CD1c-positive myeloid dendritic cell (primary cell): Measurements from ENCODE around the gene PLEKHA4.

Experiments
- DNase-seq: peaks from one replicate; pipeline ENCODE4 v3.0.0-alpha.2; 2016; ENCODE audit errors: extremely low spot score

The PLEKHA4 gene

DNA sequence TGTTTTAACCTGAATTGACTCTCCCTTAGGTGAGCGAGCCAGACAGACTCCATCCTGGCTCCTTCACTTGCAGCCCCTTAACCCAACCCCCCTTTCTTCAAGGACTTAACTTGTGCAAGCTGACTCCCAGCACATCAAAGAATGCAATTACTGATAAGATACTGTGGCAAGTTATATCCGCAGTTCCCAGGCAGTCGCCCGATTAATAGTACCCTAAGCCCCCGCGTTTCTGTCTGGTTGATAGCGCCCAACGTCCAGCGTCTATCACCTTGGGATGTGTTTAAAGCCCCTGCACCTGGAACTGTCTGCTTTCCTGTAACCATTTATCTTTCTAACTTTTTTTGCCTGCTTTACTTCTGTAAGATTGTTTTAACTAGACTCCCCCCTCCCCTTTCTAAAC, 38.3 kb downstream of the PLEKHA4 start:
- no peak for DNase-seq

DNA sequence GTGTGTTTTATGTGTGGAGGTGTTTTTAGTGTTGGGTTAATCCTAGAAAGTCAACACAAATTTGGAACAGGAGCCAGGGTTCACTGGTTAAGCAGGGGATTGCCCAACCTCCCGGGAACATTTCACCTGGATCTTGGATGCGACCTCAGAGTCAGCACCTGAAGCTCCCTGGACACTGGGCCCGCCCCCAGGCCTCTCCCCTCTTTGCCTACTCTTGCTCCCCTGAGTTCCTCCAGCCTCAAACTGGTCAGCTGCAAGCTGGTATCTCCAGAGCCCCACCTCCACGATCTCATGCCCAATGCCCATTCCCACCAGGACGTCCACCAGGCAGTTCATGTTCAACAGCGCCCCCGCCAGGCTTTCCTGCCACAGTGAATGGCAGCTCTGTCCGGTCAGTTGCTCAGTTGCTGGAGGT, 41.8 kb downstream of the PLEKHA4 start:
- DNase-seq, result no peak

DNA sequence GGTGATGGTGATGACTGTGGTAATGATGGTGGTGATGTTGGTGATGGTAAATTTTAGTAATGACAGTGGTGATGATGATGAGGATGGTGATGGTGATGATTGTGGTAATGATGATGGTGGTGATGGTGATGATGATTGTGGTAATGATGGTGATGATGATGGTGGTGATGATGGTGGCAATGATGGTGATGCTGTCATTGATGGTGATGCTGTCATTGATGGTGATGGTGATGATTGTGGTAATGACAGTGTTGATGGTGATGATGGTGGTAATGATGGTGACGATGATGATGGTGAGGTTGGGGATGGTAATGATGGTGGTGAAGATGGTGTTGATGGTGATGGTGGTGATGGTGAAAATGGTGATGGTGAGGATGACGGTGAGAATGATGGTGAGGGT, 45.9 kb downstream of the PLEKHA4 start:
- no peak for DNase-seq

DNA sequence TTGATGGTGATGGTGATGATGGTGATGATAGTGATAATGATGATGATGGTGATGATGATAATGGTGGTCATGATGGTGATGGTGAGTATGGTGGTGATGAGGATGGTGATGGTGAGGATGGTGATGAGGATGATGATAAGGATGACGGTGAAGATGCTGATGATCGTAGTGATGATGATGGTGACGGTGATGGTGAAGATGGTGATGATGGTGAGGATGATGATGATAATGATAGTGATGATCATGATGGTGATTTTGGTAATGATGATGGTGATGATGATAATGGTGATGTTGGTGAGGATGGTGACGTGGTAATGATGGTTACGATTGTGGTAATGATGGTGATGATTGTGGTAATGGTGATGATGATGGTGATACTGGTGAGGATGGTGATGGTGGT, 46.8 kb downstream of the PLEKHA4 start:
- no peak for DNase-seq

DNA sequence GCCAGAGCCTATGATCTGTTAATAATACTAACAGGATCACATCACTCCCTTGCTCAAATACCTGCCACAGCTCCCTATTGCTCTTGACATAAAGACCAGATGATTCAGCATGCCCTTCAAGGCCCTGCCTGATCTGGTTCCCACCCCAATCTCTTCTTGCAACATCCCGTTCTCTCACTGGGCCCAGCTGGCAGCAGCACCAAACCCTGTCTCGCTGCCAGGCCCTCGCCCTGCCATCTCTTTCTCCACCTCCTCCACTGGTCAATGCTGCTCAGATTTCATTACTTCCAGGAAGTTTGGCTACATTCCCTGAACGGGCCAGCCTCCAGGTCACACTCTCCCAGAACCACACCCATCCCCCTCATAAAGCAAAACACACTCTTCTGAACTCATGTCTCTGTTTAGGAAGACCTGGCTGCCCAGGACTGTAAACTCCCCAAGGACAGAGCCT, 49.0 kb downstream of the PLEKHA4 start:
- DNase-seq, result no peak

DNA sequence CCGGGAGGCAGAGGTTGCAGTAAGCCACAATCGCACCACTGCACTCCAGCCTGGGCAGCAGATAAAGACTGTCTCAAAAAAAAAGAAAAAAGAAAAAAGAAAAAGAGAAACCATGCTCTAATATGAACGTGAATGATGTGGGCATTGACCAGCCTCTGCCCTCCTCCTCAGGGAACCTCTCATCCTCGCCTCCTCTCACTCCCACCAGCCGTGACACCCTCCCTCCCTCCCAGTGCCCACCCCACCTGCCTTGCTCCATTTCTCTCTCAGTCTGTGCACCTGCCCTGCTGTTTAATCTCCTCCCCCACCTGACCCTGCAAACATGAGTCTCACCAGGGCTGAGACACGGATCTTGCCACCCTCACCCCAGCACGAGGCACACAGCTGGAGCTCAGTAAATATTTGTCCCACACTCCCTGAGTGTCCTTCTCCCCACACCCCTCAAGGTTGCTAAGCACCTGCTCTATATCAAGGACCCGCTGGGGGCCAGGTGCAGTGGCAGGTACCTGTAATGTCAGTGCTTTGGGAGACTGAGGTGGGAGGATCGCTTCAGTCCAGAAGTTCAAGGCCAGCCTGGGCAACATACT, 50.1 kb downstream of the PLEKHA4 start:
- no peak for DNase-seq

DNA sequence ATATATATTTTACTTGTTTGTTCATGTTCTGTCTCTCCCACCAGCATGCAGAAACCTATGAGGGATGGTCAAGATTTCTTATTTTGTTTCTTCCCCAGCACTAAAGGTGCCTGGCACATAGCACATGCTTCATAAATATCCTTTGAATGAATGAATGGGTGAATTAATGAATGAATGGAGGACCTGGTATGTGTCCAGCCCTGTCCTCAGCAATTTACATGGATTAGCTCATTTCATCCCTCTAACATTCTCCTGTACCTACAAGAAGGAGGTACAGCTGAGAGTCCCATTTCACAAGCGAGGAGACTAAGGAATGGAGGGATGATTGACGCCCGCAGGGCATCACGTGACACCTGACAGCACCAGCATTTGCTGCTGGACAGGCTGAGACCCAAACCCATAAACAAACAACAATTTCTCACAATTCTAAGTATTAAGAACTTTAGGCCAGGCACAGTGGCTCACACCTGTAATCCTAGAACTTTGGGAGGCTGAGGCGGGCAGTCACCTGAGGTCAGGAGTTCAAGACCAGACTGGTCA, 50.8 kb downstream of the PLEKHA4 start:
- no peak for DNase-seq

DNA sequence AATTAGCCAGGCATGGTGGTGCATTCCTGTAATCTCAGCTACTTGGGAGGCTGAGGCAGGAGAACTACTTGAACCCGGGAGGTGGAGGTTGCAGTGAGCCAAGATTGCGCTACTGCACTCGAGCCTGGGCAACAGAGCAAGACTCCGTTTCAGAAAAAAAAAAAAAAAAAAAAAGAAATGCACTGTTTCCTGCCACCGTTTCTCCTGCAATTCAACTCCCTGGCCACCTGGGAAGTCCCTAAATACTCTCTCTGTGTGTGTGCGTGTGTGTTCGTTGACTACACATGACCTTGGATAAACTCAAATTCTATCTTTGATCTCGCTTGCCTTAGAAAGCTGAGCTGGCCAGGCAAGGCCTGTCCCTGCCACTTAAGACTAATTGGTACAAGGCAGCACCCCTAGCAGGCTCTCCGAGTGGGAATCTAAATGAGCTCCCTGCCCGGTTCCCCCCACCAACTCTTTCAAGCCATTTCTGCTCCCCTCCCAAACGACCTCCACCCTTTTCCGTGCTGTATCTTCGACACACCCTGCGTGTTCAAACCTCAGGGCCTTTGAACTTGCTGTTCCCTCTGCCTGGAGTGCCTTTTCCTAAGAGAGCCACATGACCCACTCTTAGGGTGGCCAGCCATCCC, 52.4 kb downstream of the PLEKHA4 start:
- DNase-seq, result no peak

DNA sequence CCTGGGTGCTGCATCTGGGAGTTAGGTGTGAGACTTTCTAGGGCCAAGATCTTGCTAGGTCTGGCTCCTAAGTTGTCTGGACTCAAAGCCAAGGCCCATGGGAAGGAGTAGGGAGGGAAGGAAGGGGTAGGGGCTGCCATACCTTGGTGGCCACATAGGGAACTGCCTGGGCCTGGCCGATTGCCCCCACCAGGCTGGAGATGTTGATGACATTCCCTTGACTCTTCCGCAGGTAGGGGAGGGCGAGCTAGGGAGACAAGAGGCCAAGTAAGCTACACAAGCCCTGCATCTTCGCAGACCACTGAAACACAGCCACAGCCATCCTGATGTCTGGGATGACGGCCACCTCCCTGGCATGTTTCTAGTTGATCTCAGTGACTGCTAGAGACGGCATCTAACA, 53.5 kb downstream of the PLEKHA4 start:
- no peak for DNase-seq

DNA sequence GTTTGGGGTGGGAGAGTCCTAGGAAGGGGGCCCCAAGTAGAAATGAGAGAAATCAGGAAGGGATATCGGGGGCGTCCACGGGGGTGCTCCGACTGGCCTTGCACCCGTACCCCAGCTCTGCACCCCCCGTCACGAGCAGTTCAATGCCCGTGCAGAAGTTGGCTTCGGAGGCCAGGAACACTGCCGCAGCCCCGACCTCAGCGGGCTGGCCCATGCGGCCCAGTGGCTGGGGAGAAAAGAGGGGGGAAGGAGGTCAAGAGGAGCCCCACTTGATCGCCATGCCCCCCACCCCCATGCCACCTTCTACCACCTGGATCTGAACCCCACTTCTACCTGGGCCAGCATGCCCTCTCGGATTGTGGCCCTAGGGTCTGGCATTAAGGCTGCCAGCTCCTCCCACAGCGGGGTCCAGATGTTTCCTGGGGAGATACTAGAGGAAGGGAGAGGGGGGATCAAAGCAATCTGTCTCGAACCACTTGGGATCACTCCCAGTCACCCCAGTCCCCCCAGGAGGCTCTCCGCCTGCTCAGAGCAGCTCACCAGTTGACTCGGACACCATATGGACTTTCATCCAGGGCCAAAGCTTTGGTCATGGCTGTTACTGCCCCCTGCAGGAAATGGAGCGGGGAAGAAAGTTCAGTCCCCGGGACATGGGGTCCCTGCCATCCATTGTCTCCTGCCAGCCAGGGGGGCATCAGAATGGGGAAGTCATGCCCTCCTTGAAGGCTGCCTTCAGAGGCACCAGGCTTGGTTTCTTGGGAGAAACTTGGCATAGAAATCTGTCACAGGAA, 55.1 kb downstream of the PLEKHA4 start:
- no peak for DNase-seq

DNA sequence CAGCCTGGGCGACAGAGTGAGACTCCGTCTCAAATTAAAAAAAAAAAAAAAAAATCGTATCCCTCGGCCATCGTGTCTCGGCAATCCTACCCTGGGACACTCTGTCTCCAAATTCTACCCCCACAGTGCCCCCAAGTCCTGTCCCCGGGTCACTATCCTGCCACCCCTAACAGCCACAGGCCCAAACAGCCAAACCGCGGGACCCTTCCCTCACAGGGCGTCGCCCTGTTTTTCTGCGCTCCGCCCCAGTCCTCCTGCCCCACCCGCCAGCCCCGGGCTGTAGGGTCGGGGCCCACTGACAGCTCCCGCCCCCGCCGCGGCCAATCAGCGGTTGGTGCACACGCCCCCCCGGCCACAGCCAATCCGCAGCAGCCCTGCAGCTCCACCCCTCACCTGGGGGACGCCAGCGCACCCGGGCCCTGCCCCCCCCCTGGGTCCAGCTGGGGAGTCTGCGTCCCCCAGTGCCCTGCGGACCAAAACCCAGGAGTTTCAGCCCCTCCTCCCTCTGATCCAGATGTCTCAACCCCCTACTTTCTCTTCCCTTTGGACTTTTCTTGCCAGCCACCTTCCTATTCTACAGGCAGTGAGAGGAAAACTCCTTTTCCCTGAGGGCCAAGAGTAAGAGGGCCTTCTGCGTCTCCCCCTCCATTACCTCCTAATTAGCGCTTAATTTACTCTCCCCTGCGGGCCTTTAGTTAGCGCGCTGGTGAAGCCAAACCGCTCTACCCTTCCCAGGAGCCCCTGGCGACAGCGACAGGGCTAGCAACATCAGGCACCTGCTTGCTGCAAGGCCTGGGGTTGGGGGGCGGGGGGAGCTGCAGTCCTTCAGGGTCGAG, 56.1 kb downstream of the PLEKHA4 start:
- DNase-seq, result peak; percentile 57

DNA sequence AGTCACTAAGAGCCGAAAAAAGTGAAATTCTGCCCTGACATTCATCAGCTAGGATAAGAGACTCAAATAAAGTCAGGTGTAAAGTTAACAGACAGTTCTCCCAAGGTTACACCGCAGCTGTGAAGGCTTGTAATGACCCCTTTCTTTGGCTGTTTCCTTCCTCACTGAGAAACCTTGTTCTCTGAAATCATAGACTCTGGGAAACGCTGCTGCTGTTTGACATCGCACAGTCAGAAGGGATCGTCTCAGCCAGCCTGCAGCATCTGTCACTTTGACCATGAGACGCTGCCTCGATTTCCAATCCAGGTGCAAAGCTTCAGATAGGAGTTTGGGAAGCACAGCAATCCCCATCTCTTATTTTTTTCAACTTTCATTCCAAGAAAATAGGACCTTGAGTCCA, 58.3 kb downstream of the PLEKHA4 start:
- peak; percentile 11 for DNase-seq

DNA sequence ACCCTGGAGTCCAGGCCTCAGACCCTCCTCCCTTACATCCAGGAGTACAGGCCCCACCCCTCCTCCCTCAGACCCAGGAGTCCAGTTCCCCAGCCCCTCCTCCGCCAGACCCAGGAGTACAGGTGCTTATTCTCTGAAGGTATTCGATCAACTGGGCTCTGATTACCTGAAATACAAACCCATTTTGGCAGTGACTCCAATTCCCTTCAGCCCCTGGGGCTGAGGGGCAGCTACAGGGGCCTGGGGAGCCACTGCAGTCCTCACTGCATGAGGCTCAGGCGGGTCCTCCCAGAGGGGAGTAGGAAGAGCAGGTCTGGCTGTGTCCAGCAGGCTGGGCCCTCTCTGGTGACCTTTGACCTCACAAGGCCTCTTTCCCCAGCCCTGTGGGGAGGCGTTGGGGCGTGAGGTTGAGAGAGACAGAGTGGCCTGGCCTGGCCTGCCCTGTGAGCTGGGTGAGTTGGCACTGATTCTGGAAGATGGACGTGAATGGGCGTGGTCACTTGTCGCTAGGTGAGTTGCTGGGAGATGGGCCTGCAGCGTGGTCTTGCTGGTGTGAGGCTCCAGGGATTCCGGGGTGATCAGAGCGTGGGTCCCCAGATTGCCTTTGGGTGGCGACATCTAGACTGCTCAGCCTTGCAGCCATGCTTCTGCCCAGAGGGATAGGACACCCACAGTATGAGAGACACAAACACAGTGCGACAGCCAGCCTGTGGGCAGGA, 60.7 kb downstream of the PLEKHA4 start:
- no peak for DNase-seq

DNA sequence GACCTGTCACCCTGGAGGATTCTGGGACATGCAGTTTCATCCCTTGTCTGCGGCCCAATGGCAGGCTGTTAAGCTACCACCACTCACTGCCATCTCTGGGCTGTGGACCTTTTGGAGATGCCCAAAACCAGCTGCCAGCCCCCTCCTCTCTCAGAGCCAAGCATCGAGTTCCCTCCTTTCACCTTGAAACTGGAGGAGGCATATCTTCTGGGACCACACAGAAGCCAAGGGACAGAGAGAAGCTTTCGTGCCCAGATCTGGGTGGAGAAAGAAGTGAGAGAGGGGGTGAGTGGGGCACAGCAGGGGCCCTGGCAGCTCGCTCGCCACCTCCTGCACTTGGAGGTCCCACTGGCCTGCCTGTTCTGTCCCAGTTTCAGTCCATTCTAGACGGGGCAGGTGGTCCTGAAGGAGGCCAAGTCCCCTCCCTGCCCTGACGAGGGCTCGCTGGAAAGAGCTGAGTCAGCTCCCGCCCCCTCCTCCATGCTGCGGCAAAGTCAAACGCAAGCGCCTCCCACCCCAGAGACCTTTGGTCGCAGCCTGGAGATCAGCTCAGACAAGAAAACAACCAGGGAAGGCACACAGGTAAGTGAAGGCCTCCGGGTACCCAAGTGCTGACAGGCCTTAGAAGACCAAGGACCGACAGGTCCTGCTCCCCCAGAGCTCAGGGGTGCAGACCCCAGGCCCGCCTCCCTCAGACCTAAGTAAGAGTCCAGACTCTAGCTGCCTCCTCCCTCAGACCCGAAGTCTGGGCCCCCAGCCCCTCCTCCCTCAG, 61.4 kb downstream of the PLEKHA4 start:
- no peak for DNase-seq

DNA sequence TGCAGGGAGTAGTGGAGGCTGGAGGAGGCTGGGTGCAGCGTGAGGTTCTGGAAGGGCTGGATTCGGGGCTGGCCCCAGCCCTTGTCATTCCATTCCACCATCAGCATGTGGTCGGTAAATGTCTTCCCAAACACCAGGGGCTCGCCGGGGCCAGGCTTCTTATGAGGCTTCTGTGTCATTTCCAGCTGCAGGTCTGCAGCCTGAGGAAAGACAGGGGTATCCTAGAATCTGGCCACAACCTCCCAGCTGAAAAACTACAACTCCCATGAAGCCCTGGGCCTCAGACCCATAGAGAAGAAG, 61.9 kb downstream of the PLEKHA4 start:
- peak; percentile 63 for DNase-seq

DNA sequence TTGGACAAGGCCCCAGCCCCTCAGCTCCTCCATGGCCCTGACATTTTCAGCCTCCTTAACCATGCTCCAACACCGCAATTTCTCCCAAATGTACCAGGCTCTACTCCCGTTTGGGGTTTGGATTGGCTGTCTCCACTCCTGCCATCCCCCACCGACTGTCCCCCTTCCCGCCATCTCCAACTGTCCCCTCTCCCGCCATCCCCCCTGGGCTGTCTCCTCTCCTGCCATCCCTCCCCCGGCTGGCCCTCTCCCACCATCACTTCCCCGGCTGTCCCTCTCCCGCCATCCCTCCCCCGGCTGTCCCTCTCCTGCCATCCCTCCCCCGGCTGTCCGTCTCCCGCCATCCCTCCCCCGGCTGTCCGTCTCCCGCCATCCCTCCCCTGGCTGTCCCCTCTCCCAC, 63.0 kb downstream of the PLEKHA4 start:
- no peak for DNase-seq

DNA sequence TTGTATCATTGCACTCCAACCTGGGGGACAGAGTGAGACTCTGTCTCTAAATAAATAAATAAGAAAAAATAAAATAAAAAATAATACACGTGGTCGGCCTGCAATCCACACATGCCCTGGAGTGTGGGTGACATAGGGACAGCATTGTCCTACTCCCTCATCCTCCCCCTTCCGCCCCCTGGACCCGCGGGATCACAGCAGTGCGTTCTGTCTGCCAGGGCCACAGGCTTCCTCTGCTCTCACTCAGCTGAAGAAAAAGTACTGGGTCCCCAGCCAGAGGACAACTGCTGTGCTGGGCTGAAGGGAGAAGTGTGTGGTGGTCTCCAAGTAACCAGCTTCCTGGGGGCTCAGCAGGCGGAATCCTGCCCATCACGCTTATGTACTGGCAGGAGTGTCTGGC, 63.9 kb downstream of the PLEKHA4 start:
- DNase-seq, result no peak

DNA sequence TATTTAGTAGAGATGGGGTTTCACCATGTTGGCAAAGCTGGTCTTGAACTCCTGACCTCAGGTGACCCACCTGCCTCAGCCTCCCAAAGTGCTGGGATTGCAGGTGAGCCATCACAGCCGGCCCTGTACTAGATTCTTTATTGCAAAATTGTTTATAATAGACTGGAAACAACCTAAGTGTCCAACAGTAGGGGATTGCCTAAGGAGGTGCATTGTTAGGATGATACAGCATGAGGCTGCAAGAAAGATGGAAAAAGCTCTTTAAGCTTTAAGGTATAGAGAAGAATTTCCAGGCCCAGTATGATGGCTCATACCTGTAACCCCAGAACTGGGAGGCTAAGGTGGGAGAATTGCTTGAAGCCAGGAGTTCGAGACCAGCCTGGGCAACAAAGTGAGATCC, 65.8 kb downstream of the PLEKHA4 start:
- DNase-seq, result no peak

DNA sequence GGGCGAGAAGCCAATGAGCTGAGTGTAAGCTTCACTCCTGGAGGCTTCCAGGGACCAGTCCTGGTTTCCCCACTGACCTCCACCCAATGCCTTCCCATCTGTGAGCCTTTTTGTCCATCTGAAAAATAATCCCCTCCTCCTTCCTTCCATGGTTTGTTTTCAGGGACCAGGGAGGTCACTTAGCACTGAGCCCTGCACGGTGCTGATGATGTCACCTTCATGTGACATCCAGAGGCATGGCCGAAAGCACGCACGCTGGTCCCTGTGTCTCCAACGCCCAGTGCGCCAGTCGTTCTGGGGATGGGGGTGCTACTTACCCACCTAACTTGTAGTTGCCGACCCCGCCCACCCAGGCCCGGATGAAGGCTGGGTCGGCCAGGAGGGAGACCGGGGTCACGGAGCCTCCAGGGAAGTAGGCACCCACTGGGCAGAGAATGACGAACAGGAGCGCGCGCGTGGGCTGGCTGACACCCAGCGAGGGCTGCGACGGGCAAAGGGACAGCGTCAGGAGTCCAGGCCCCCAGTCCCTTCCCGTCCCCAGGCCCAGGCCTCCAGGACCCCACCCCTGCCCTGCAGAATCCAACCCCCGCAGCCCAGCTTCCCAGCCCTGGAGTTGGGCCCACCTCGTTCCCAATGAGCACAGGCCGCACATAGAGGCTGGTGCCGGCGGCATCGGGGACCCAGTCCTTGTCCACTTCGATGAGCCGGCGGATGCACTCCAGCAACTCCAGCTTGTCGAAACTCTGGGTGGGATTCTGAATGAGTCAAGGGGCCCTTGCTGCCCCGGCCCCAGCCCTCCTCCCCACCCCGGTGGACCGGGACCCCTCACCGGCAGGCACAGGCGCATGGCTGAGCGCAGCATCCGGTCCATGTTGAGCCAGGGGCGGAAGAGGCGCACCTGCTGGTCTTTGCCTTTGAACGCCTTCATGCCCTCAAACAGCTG, 68.8 kb downstream of the PLEKHA4 start:
- DNase-seq, result no peak

DNA sequence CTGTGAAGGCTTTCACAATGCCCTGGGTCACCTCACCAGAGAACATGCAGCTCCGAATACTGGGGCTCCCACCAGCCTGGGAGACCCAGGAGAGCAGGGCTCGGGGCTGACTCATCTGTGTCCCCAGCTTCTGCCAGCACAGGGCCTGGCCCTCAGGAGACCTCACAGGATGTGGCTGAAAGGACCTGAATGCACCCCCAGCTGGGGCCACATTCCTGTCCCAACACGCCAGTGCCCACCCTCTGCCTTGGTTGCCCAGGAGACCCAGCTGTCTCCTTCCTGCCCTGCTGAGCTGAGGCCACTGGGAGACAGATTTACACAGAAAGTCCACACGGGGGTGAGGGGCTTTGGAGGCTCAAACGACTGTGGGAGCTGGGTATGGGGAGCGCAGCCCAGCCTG, 69.5 kb downstream of the PLEKHA4 start:
- no peak for DNase-seq
